Mesendoderm (in vitro differentiated cells): ENCODE results near the gene RAB11FIP4.

Experiments
- DNase-seq: peaks from one replicate; pipeline ENCODE4 v3.0.0; 2013
- H2AK5ac ChIP-seq: 2 replicates; pipeline ENCODE4 v1.6.1; 2013; ENCODE audit warnings: low read length, inconsistent platforms
- H2BK120ac ChIP-seq: 2 replicates; pipeline ENCODE4 v1.6.1; 2013; ENCODE audit warnings: low read depth, mild to moderate bottlenecking, low read length, moderate library complexity, mixed read lengths
- H2BK15ac ChIP-seq: replicated peaks from 2 replicates; pipeline ENCODE4 v1.6.1; 2013; ENCODE audit warnings: low read depth, mild to moderate bottlenecking, moderate library complexity
- H2BK5ac ChIP-seq: 2 replicates; pipeline ENCODE4 v1.6.1; 2013; ENCODE audit warnings: low read length, inconsistent platforms
- H3K18ac ChIP-seq: 2 replicates; pipeline ENCODE4 v1.6.1; 2013; ENCODE audit warnings: mild to moderate bottlenecking, low read length, mixed read lengths
- H3K23ac ChIP-seq: one replicate; pipeline ENCODE4 v1.6.1; 2013; ENCODE audit warnings: low read length
- H3K27ac ChIP-seq: 2 replicates; pipeline ENCODE4 v1.5.1; 2013; ENCODE audit warnings: low read depth, mild to moderate bottlenecking, inconsistent platforms, low read length, moderate library complexity
- H3K27me3 ChIP-seq: 2 replicates; pipeline ENCODE4 v1.6.1; 2013; ENCODE audit warnings: low read length, control low read depth, mild to moderate bottlenecking, inconsistent platforms; ENCODE audit not compliant: insufficient read depth, poor library complexity
- H3K36me3 ChIP-seq: 2 replicates; pipeline ENCODE4 v1.6.1; 2013; ENCODE audit warnings: low read length, inconsistent platforms; ENCODE audit not compliant: control insufficient read depth, insufficient read depth
- H3K4ac ChIP-seq: one replicate; pipeline ENCODE4 v1.6.1; 2013; ENCODE audit warnings: low read depth, mild to moderate bottlenecking, low read length, moderate library complexity
- H3K4me1 ChIP-seq: 2 replicates; pipeline ENCODE4 v1.6.1; 2013; ENCODE audit warnings: low read depth, low read length, inconsistent platforms; ENCODE audit not compliant: control insufficient read depth
- H3K4me2 ChIP-seq: 2 replicates; pipeline ENCODE4 v1.6.1; 2013; ENCODE audit warnings: low read length
- H3K4me3 ChIP-seq: 2 replicates; pipeline ENCODE4 v1.5.1; 2013; ENCODE audit warnings: mild to moderate bottlenecking, low read length
- H3K56ac ChIP-seq: one replicate; pipeline ENCODE4 v1.6.1; 2013; ENCODE audit warnings: low read length
- H3K79me1 ChIP-seq: 2 replicates; pipeline ENCODE4 v1.6.1; 2013; ENCODE audit warnings: low read length, inconsistent platforms
- H3K79me2 ChIP-seq: 2 replicates; pipeline ENCODE4 v1.6.1; 2013; ENCODE audit warnings: mild to moderate bottlenecking, low read length; ENCODE audit not compliant: control insufficient read depth, insufficient read depth
- H3K9ac ChIP-seq: 2 replicates; pipeline ENCODE4 v1.6.1; 2013; ENCODE audit warnings: low read length, inconsistent platforms
- H4K5ac ChIP-seq: one replicate; pipeline ENCODE4 v1.6.1; 2013; ENCODE audit warnings: low read length
- H4K8ac ChIP-seq: one replicate; pipeline ENCODE4 v1.6.1; 2013; ENCODE audit warnings: low read depth, mild to moderate bottlenecking, control low read depth, low read length, moderate library complexity
- WGBS: extraction: QIAGEN DNeasy Blood & Tissue Kit; methylation state at CpG from one replicate; pipeline ENCODE4 v1.1.7; 2013; ENCODE audit warnings: low lambda C conversion rate, missing lambda C conversion rate; ENCODE audit not compliant: insufficient coverage; ENCODE audit errors: extremely low coverage; 5-methylcytosine and 5-hydroxymethylcytosine counted together

Gene RAB11FIP4

DNA sequence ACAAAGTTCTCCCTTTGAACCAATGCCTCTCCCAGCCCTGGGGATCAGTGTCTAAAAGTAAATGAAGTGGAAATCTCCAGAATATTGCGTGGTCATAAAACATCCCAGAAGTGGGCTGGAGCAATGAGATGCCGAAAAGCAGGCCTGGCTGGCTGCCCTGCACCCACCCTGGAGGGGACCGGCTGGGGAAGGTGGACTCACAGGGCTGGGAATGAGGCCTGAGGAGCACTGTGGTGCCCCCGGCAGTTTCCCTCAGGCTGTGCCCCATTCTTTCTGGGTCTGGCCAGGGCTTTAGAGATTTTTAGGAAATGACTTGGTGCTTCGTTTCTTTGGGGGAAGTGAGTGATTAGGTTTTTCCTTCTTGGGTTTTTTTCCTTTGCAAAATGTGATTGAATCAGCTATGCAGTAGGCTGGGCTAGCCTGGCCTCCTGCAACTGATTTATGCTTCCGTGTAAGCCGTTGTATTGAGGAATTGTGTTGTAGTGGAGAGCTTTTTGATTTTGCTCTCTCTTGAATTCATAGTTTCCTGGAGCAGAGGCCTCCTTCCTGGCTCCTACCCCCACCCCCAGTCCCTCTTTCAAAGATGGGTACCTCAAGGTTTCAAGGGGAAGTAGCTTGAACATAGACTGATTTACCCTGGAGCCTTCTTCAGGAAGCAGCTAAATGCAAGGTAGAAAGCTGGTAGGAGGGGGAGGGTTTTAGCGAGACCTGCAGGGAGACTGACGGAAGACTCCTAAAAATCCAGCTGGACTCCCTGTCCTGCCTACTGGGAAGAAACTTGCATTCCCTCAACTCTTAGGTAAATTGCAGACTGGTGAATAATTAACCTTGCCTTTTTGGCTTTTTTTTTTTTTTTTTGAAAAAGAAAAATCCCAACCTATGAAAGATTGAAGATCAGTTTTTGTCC, 170.2 kb downstream of the RAB11FIP4 start:
- peak overlapping the region; percentile 35 for H3K9ac ChIP-seq
- no peak overlapping the region for H2BK120ac ChIP-seq
- no peak overlapping the region for H3K4me3 ChIP-seq
- H3K36me3 ChIP-seq = no peaks in the 10 kb centered on the region
- no peak overlapping the region for H3K23ac ChIP-seq
- peak overlapping the region; percentile 9 for H3K18ac ChIP-seq
- H2BK15ac ChIP-seq = no peak overlapping the region
- H3K79me1 ChIP-seq = peaks cover 6% of the 10 kb centered on the region
- no CpG with 5 or more reads among the region's 9 CpGs for WGBS
- peaks cover 9% of the 10 kb centered on the region for H3K4me1 ChIP-seq
- H3K56ac ChIP-seq = peak overlapping the region; percentile 52
- peak; percentile 38 for DNase-seq
- no peaks in the 10 kb centered on the region for H3K27me3 ChIP-seq
- no peak overlapping the region for H2BK5ac ChIP-seq
- H4K8ac ChIP-seq = no peak overlapping the region
- H3K4me2 ChIP-seq = no peak overlapping the region
- H2AK5ac ChIP-seq = no peak overlapping the region
- no peak overlapping the region for H4K5ac ChIP-seq
- peaks cover 6% of the 10 kb centered on the region for H3K79me2 ChIP-seq
- H3K27ac ChIP-seq = peak overlapping the region; percentile 2
- H3K4ac ChIP-seq = no peak overlapping the region

DNA sequence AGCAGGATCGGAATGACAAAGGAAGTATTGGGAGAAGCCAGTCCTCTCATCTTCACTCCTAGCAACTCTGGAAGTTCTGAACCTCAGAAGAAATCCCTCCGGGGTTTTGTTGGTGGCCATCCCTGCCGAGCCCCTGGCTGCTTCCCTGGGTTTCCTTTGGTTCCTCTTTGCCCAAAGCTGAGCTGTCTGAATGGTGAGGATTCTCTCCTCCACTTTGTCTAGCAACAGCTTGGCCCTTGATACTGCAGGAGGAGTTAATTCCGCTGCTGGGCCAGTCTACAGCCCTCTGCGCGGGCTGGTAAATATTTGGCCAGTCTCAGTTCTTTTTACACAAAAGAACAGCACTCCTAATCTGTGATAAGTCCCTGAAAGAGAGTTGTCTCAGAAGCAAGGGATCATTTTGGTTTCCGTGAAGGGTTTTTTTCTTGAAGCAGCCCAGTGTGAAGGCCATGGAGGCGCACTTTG, 170.9 kb downstream of the RAB11FIP4 start:
- no peak for DNase-seq
- H3K4me3 ChIP-seq = no peak overlapping the region
- WGBS = no CpG with 5 or more reads among the region's 8 CpGs

DNA sequence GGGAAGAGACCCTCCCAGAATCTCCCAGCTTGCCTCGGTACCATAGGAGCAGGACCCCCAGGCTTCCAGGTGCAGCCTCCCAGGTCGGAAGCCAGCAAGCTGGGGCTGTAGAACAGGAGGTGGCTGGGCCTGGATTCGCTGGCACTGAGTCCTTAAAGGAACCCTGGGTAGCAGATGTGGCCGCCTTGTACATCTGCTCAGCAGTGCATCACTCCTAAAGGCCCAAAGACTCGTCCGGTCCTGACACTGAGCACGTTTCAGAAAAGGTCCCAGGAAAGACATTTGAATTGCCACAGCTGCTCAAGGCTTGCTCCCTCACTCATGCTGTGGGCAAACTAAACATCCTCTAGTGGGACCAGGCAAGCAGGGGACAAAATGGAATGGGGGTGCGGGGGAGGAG, 172.8 kb downstream of the RAB11FIP4 start:
- H2BK15ac ChIP-seq = no peak overlapping the region
- no peak overlapping the region for H3K23ac ChIP-seq
- H2AK5ac ChIP-seq = no peak overlapping the region
- peaks cover 7% of the 10 kb centered on the region for H3K79me2 ChIP-seq
- peaks cover 9% of the 10 kb centered on the region for H3K4me1 ChIP-seq
- no peaks in the 10 kb centered on the region for H3K36me3 ChIP-seq
- no peak overlapping the region for H3K4ac ChIP-seq
- H4K8ac ChIP-seq = no peak overlapping the region
- no peak overlapping the region for H3K4me2 ChIP-seq
- H2BK5ac ChIP-seq = no peak overlapping the region
- no peak overlapping the region for H4K5ac ChIP-seq
- no peak overlapping the region for H2BK120ac ChIP-seq
- H3K18ac ChIP-seq = no peak overlapping the region
- H3K79me1 ChIP-seq = peaks cover 7% of the 10 kb centered on the region
- no peaks in the 10 kb centered on the region for H3K27me3 ChIP-seq
- no CpG with 5 or more reads among the region's 8 CpGs for WGBS
- no peak overlapping the region for H3K9ac ChIP-seq
- H3K4me3 ChIP-seq = no peak overlapping the region
- H3K27ac ChIP-seq = no peak overlapping the region
- no peak for DNase-seq
- no peak overlapping the region for H3K56ac ChIP-seq

More for the DNA sequence above, 170.9 kb downstream of the RAB11FIP4 start:
- Histone ChIP-seq H2AK5ac (no peak overlapping the region), H2BK15ac (no peak overlapping the region), H3K4me1 (peaks cover 9% of the 10 kb centered on the region), H3K9ac (no peak overlapping the region), H3K56ac (no peak overlapping the region), H2BK5ac (no peak overlapping the region), H4K8ac (no peak overlapping the region), H3K4ac (no peak overlapping the region), H3K4me2 (no peak overlapping the region), H3K79me1 (peaks cover 7% of the 10 kb centered on the region), H2BK120ac (no peak overlapping the region), H3K79me2 (peaks cover 7% of the 10 kb centered on the region), H3K27me3 (no peaks in the 10 kb centered on the region), H3K36me3 (no peaks in the 10 kb centered on the region), H3K18ac (no peak overlapping the region), H4K5ac (no peak overlapping the region), H3K23ac (no peak overlapping the region), H3K27ac (peak overlapping the region; percentile 39)

DNA sequence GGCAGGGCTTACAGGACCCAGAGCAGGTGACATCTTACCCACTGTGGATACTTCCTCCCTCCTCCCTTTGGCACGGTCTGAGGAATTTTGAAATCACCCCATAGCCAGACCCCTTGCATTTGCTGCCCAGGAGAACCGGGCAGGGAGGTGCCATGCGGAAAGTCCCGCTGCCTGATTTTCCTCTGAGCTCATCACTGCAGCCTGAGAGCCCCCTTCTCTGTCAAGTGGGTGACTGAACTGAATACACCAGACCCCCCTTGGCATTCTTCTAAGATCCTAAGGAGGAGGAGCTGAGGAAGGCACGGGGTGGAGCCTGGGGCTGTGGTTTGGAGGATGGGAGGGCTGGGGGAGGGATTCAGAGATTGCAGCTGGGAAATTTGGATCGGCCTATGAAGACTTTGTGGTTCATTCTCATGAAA, 173.4 kb downstream of the RAB11FIP4 start:
- Histone ChIP-seq H3K79me2 (peaks cover 7% of the 10 kb centered on the region), H3K27ac (no peak overlapping the region), H3K4me1 (peaks cover 9% of the 10 kb centered on the region), H3K4me3 (no peak overlapping the region), H2BK5ac (no peak overlapping the region), H4K8ac (no peak overlapping the region), H3K56ac (no peak overlapping the region), H3K4me2 (no peak overlapping the region), H3K23ac (no peak overlapping the region), H3K18ac (no peak overlapping the region), H3K4ac (no peak overlapping the region), H2BK120ac (no peak overlapping the region), H2AK5ac (no peak overlapping the region), H3K79me1 (peaks cover 7% of the 10 kb centered on the region), H3K27me3 (no peaks in the 10 kb centered on the region), H3K36me3 (no peaks in the 10 kb centered on the region), H4K5ac (no peak overlapping the region), H2BK15ac (no peak overlapping the region), H3K9ac (no peak overlapping the region)
- WGBS = no CpG with 5 or more reads among the region's 6 CpGs
- DNase-seq = peak; percentile 69

DNA sequence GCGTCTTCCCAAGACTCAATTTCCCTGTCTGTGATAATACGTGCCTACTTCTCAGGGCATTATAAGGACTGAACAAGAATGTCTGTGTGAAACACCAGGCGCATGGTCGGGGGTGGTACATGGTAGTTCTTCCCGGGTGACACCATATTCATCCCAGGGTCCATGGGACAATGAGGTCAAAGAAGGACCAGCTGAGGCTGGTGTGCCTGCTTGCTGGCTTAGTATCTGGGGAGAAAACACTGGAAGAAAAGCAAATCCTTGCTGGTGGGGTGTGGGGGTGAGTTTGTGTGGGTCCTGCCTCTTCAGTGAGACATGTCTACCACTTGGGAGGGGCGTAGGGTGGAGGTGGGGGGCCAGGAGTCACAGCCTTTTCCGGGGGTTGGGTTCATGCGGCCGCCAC, 174.2 kb downstream of the RAB11FIP4 start:
- no CpG with 5 or more reads among the region's 9 CpGs for WGBS
- Histone ChIP-seq H3K4me2 (no peak overlapping the region), H3K27me3 (no peaks in the 10 kb centered on the region), H3K4me3 (no peak overlapping the region), H4K8ac (no peak overlapping the region), H3K23ac (no peak overlapping the region), H3K9ac (peak overlapping the region; percentile 12), H3K36me3 (no peaks in the 10 kb centered on the region), H3K79me2 (peaks cover 7% of the 10 kb centered on the region), H3K56ac (no peak overlapping the region), H2BK15ac (no peak overlapping the region), H3K27ac (no peak overlapping the region), H3K79me1 (peaks cover 7% of the 10 kb centered on the region), H2AK5ac (peak overlapping the region; percentile 17), H2BK120ac (no peak overlapping the region), H3K18ac (no peak overlapping the region), H4K5ac (no peak overlapping the region), H3K4ac (no peak overlapping the region), H2BK5ac (no peak overlapping the region), H3K4me1 (peaks cover 7% of the 10 kb centered on the region)
- no peak for DNase-seq
